PC-3 (cell line): Measurements from ENCODE around the gene KRT2. TPM values are rescaled to one million over a fixed set of nuclear protein-coding genes. Genes with fewer than 3 reads are reported as not detected.

ENCODE experiments used
- ATAC-seq: fragments of 200-7000 bp; cut with Tn5 transposase; 2 replicates; pipeline ENCODE4 v1.9.1; 2020; ENCODE audit warnings: mild to moderate bottlenecking, moderate library complexity
- BruUV-seq: library from RNA; stranded (reverse); fragments of 400-500 nt; replicated peaks from 2 replicates; lab custom pipeline; 2021; lab: Mats Ljungman, UMichigan
- CTCF ChIA-PET: fragments of 300-600 bp; sonication (Branson Sonifier 250); formaldehyde crosslinking; loops from one replicate; lab custom pipeline; 2022; ENCODE audit warnings: antibody characterized with exemption; lab: Charles Lee
- POLR2A ChIA-PET: fragments of 300-600 bp; sonication (Branson Sonifier 250); formaldehyde crosslinking; loops from one replicate; lab custom pipeline; 2022; ENCODE audit warnings: antibody characterized with exemption; ENCODE audit not compliant: unreplicated experiment; lab: Charles Lee
- DNase-seq: peaks from one replicate; pipeline ENCODE4 v3.0.0-alpha.2; 2015
- H2AFZ ChIP-seq: fragments of 300-600 bp; sonication (generic); 2 replicates; pipeline ENCODE4 v1.6.0; 2016; ENCODE audit warnings: antibody characterized with exemption, low read length
- H3F3A ChIP-seq: fragments of 300-600 bp; sonication (generic); one replicate; pipeline ENCODE4 v1.6.0; 2017; ENCODE audit warnings: antibody characterized with exemption, low read length, control low read depth, mild to moderate bottlenecking; ENCODE audit not compliant: unreplicated experiment
- H3K27ac ChIP-seq: fragments of 300-600 bp; sonication (generic); 2 replicates; pipeline ENCODE4 v1.5.1; 2016; ENCODE audit warnings: mild to moderate bottlenecking, low read length
- H3K27me3 ChIP-seq: fragments of 300-600 bp; sonication (generic); 2 replicates; pipeline ENCODE4 v1.6.1; 2016; ENCODE audit warnings: low read length, mixed read lengths
- H3K36me3 ChIP-seq: fragments of 300-600 bp; sonication (generic); 2 replicates; pipeline ENCODE4 v1.6.1; 2016; ENCODE audit warnings: low read depth, mixed run types, low read length, mixed read lengths
- H3K4me1 ChIP-seq: fragments of 300-600 bp; sonication (generic); 2 replicates; pipeline ENCODE4 v1.5.1; 2016; ENCODE audit warnings: low read length; ENCODE audit not compliant: insufficient read depth
- H3K4me2 ChIP-seq: fragments of 300-600 bp; sonication (generic); 2 replicates; pipeline ENCODE4 v1.6.0; 2016; ENCODE audit warnings: low read length
- H3K4me3 ChIP-seq: fragments of 300-600 bp; sonication (generic); 2 replicates; pipeline ENCODE4 v1.5.1; 2016; ENCODE audit warnings: mild to moderate bottlenecking, low read length, mixed read lengths
- H3K79me2 ChIP-seq: fragments of 300-600 bp; sonication (generic); 2 replicates; pipeline ENCODE4 v1.6.1; 2017; ENCODE audit warnings: low read length, mixed read lengths
- H3K9ac ChIP-seq: fragments of 300-600 bp; sonication (generic); 2 replicates; pipeline ENCODE4 v1.6.0; 2016; ENCODE audit warnings: mild to moderate bottlenecking, low read length
- H3K9me2 ChIP-seq: fragments of 300-600 bp; sonication (generic); replicated peaks from 2 replicates; pipeline ENCODE4 v1.6.1; 2016; ENCODE audit warnings: mixed run types, low read length, mixed read lengths
- H3K9me3 ChIP-seq: fragments of 300-600 bp; sonication (generic); 2 replicates; pipeline ENCODE4 v1.6.1; 2016; ENCODE audit warnings: low read length, mixed read lengths
- H4K20me1 ChIP-seq: fragments of 300-600 bp; sonication (generic); 2 replicates; pipeline ENCODE4 v1.6.1; 2016; ENCODE audit warnings: low read length, mixed read lengths
- EZH2 ChIP-seq: fragments of 300-600 bp; sonication (generic); IDR thresholded peaks from one replicate; pipeline ENCODE4 v1.6.1; 2017; ENCODE audit warnings: antibody characterized with exemption, mild to moderate bottlenecking, low read length; ENCODE audit not compliant: unreplicated experiment
- EZH2phosphoT487 ChIP-seq: fragments of 300-600 bp; sonication (generic); IDR thresholded peaks from 2 replicates; pipeline ENCODE4 v1.6.1; 2018; ENCODE audit warnings: mild to moderate bottlenecking, antibody characterized with exemption, low read length, borderline replicate concordance
- intact Hi-C: fragments of 100-400 bp; cut with micrococcal nuclease; formaldehyde crosslinking; loops from 2 replicates; pipeline ENCODE4 v1.9.0; 2023
- total RNA-seq: library from RNA; depleted of rRNA; stranded (reverse); fragments of >200 nt; gene quantifications from 2 replicates; pipeline ENCODE4 v1.2.3, GENCODE V29; 2014
- TF ChIP-seq, protein P1 (sequence below): fragments of 300-600 bp; sonication (generic); conservative IDR thresholded peaks from 2 replicates; pipeline ENCODE4 v1.5.1; 2017; ENCODE audit warnings: antibody characterized with exemption, low read depth, mild to moderate bottlenecking, low read length

KRT2 gene
- total RNA-seq, 1 experiment from 2014 or later, result not detected

DNA sequence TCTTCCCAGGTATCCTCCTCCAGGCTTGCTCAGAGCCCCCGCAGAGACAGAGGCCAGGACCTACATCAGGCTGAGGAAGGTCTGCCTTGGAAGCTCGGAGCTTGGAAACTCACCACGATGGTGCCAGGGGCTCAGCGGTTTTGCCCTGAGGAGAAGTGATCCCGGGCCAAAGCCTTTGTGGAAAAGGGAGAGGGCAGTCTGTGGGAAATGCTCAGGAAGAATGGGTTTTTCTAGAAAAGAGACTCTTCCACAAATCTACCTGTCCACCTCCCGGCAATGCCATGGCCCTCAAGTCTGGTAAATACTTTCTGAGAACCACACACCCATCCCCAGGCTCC is 8.0 kb downstream of the KRT2 start:
- no peak overlapping the region for H3K4me2 ChIP-seq
- ATAC-seq (no peak), DNase-seq (no peak)
- H3F3A ChIP-seq, result no peaks in the 10 kb centered on the region
- no TSS peak for BruUV-seq
- intact Hi-C loops, result no loop called here
- H3K4me1 ChIP-seq, result no peaks in the 10 kb centered on the region
- H3K9me3 ChIP-seq, result no peaks in the 10 kb centered on the region
- ChIA-PET CTCF (no interaction called here), POLR2A (no interaction called here)
- no peaks in the 10 kb centered on the region for H3K36me3 ChIP-seq
- no peaks in the 10 kb centered on the region for H4K20me1 ChIP-seq
- no peaks in the 10 kb centered on the region for H3K9me2 ChIP-seq
- TF ChIP-seq, protein P1, sequence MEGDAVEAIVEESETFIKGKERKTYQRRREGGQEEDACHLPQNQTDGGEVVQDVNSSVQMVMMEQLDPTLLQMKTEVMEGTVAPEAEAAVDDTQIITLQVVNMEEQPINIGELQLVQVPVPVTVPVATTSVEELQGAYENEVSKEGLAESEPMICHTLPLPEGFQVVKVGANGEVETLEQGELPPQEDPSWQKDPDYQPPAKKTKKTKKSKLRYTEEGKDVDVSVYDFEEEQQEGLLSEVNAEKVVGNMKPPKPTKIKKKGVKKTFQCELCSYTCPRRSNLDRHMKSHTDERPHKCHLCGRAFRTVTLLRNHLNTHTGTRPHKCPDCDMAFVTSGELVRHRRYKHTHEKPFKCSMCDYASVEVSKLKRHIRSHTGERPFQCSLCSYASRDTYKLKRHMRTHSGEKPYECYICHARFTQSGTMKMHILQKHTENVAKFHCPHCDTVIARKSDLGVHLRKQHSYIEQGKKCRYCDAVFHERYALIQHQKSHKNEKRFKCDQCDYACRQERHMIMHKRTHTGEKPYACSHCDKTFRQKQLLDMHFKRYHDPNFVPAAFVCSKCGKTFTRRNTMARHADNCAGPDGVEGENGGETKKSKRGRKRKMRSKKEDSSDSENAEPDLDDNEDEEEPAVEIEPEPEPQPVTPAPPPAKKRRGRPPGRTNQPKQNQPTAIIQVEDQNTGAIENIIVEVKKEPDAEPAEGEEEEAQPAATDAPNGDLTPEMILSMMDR, result no peak
- TF ChIP-seq EZH2 (no peak), EZH2phosphoT487 (no peak)
- no peak overlapping the region for H2AFZ ChIP-seq
- no peak overlapping the region for H3K27ac ChIP-seq
- H3K27me3 ChIP-seq, result peaks cover 51% of the 10 kb centered on the region
- no peaks in the 10 kb centered on the region for H3K79me2 ChIP-seq
- no peak overlapping the region for H3K4me3 ChIP-seq
- H3K9ac ChIP-seq, result no peak overlapping the region

- TF ChIP-seq EZH2phosphoT487 (no peak), EZH2 (no peak)
- TF ChIP-seq, protein P1, result no peak
- Histone ChIP-seq H3K9ac (no peak overlapping the region), H3K36me3 (no peaks in the 10 kb centered on the region), H4K20me1 (no peaks in the 10 kb centered on the region), H2AFZ (no peak overlapping the region), H3K27me3 (peaks cover 57% of the 10 kb centered on the region), H3K79me2 (no peaks in the 10 kb centered on the region), H3K9me3 (no peaks in the 10 kb centered on the region), H3F3A (no peaks in the 10 kb centered on the region), H3K27ac (no peak overlapping the region), H3K9me2 (no peaks in the 10 kb centered on the region), H3K4me2 (no peak overlapping the region), H3K4me1 (no peaks in the 10 kb centered on the region), H3K4me3 (no peak overlapping the region)
- POLR2A ChIA-PET, result no interaction called here
- BruUV-seq, result no TSS peak
- CTCF ChIA-PET, result no interaction called here
- DNase-seq (no peak), ATAC-seq (no peak)
- intact Hi-C loops, result no loop called here
Measured at GRCh38 chr12:52643233-52644077, 8.6 kb downstream of the KRT2 start.

DNA sequence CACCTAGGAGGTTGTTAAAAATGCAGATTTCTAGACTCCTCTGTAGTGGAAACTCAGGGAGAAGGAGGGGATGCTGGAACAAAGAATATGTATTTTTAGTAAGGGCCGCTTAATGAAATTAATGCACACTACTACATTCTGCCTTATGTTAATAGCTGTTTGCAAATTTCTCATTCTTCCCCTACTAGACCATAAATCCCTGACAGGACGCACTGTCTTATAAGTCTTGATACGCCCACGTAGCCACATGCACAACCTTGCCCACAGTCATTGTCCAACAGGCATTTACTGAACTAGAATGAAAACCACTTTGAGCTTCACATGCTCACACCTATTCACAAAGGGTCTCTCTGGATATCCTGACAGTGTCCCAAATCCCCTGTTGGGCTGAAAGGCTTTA is 10.5 kb downstream of the KRT2 start:
- H3K27me3 ChIP-seq, result peaks cover 58% of the 10 kb centered on the region
- no peaks in the 10 kb centered on the region for H3K4me1 ChIP-seq
- no peak overlapping the region for H3K4me3 ChIP-seq
- no peak overlapping the region for H3K27ac ChIP-seq
- no peak overlapping the region for H3K4me2 ChIP-seq
- no peaks in the 10 kb centered on the region for H3F3A ChIP-seq
- POLR2A ChIA-PET, result no interaction called here
- ATAC-seq, result no peak
- H4K20me1 ChIP-seq, result no peaks in the 10 kb centered on the region
- H3K79me2 ChIP-seq, result no peaks in the 10 kb centered on the region
- no peak for DNase-seq
- no peak overlapping the region for H2AFZ ChIP-seq
- TF ChIP-seq EZH2phosphoT487, result no peak
- TF ChIP-seq, protein P1, result no peak
- TF ChIP-seq EZH2, result no peak
- CTCF ChIA-PET, result no interaction called here
- H3K9ac ChIP-seq, result no peak overlapping the region
- H3K9me2 ChIP-seq, result no peaks in the 10 kb centered on the region
- no TSS peak for BruUV-seq
- no peaks in the 10 kb centered on the region for H3K9me3 ChIP-seq
- H3K36me3 ChIP-seq, result no peaks in the 10 kb centered on the region
- intact Hi-C loops, result no loop called here
